Activated CD8-positive, alpha-beta T cell treated with anti-CD3 and anti-CD28 coated beads, Interleukin-2, amount 10 ng/mL, durations not matched to agents 7 days and 5 days (primary cell): ENCODE results near the gene RPLP2. TPM values are rescaled to one million over a fixed set of nuclear protein-coding genes. Genes with fewer than 3 reads are reported as not detected.

Source experiments
- ATAC-seq: fragments of 150-1000 bp; cut with Tn5 transposase; one replicate; pipeline ENCODE4 v1.10.0; 2021; ENCODE audit warnings: moderate library complexity
- CTCF ChIA-PET: fragments of 350-600 bp; sonication (Branson Sonifier 250); formaldehyde crosslinking; loops from one replicate; lab custom pipeline; 2021; ENCODE audit warnings: antibody characterized with exemption; lab: Charles Lee
- POLR2A ChIA-PET: fragments of 350-600 bp; sonication (Branson Sonifier 250); formaldehyde crosslinking; loops from one replicate; lab custom pipeline; 2021; ENCODE audit warnings: antibody characterized with exemption; lab: Charles Lee
- DNase-seq: peaks from one replicate; pipeline ENCODE4 v3.0.0-alpha.2; 2020
- H3K27ac Mint-ChIP-seq: one replicate; pipeline ENCODE4 v1.8.0; 2021; ENCODE audit warnings: mild to moderate bottlenecking, mixed read lengths
- H3K27me3 Mint-ChIP-seq: one replicate; pipeline ENCODE4 v1.8.0; 2021; ENCODE audit warnings: low read depth, mixed read lengths
- H3K36me3 Mint-ChIP-seq: one replicate; pipeline ENCODE4 v1.8.0; 2021; ENCODE audit warnings: low read depth, mixed read lengths
- H3K4me1 Mint-ChIP-seq: one replicate; pipeline ENCODE4 v1.8.0; 2021; ENCODE audit warnings: low read depth, mixed read lengths
- H3K4me3 Mint-ChIP-seq: one replicate; pipeline ENCODE4 v1.8.0; 2021; ENCODE audit warnings: mild to moderate bottlenecking, mixed read lengths
- H3K9me3 Mint-ChIP-seq: one replicate; pipeline ENCODE4 v1.8.0; 2022; ENCODE audit warnings: mixed read lengths; ENCODE audit not compliant: insufficient read depth
- total RNA-seq, 2 experiments: library from RNA; stranded (reverse); gene quantifications; one replicate each; pipeline ENCODE4 v1.2.3, GENCODE V29; 2021

The RPLP2 gene
- total RNA-seq, 2 experiments from 2014 or later, result 2,268 to 2,338 TPM

GRCh38 chr11:766106-766935 lies 43.4 kb upstream of the RPLP2 start:
- ATAC-seq (no peak), DNase-seq (no peak)
- H3K4me3 Mint-ChIP-seq, result no peak overlapping the region
- CTCF ChIA-PET, result interaction anchor here (0.8 to 1.1 kb wide), 2 partner anchors 10 to 18 kb away, joined by 3 read pairs; no protein-coding TSS in a partner anchor
- POLR2A ChIA-PET, result no interaction called here
- H3K4me1 Mint-ChIP-seq, result peaks cover 2% of the 10 kb centered on the region
- no peaks in the 10 kb centered on the region for H3K9me3 Mint-ChIP-seq
- peaks cover 46% of the 10 kb centered on the region for H3K36me3 Mint-ChIP-seq
- H3K27me3 Mint-ChIP-seq, result no peaks in the 10 kb centered on the region
- peak overlapping the region; percentile 1 for H3K27ac Mint-ChIP-seq

- peaks cover 2% of the 10 kb centered on the region for H3K4me1 Mint-ChIP-seq
- ChIA-PET POLR2A (no interaction called here), CTCF (no interaction called here)
- peaks cover 41% of the 10 kb centered on the region for H3K36me3 Mint-ChIP-seq
- ATAC-seq (no peak), DNase-seq (no peak)
- H3K4me3 Mint-ChIP-seq, result no peak overlapping the region
- H3K27me3 Mint-ChIP-seq, result no peaks in the 10 kb centered on the region
- peak overlapping the region; percentile 1 for H3K27ac Mint-ChIP-seq
- no peaks in the 10 kb centered on the region for H3K9me3 Mint-ChIP-seq
Measured at GRCh38 chr11:766936-767210, 42.9 kb upstream of the RPLP2 start.

GRCh38 chr11:767238-767637 lies 42.5 kb upstream of the RPLP2 start:
- ATAC-seq, result no peak
- Mint-ChIP-seq H3K9me3 (no peaks in the 10 kb centered on the region), H3K4me1 (peaks cover 2% of the 10 kb centered on the region), H3K27me3 (no peaks in the 10 kb centered on the region), H3K27ac (no peak overlapping the region), H3K4me3 (no peak overlapping the region), H3K36me3 (peaks cover 41% of the 10 kb centered on the region)
- no peak for DNase-seq
- CTCF ChIA-PET, result no interaction called here
- POLR2A ChIA-PET, result no interaction called here

GRCh38 chr11:769887-770641 lies 39.7 kb upstream of the RPLP2 start:
- no peak overlapping the region for H3K27ac Mint-ChIP-seq
- ATAC-seq, result no peak
- ChIA-PET CTCF (no interaction called here), POLR2A (interaction anchor here (1.0 kb wide), 1 partner anchor 22 kb away, joined by 3 read pairs; no protein-coding TSS in a partner anchor)
- peaks cover 6% of the 10 kb centered on the region for H3K4me1 Mint-ChIP-seq
- H3K9me3 Mint-ChIP-seq, result no peaks in the 10 kb centered on the region
- no peak overlapping the region for H3K4me3 Mint-ChIP-seq
- H3K27me3 Mint-ChIP-seq, result no peaks in the 10 kb centered on the region
- peaks cover 17% of the 10 kb centered on the region for H3K36me3 Mint-ChIP-seq
- no peak for DNase-seq

GRCh38 chr11:770642-771616 lies 38.8 kb upstream of the RPLP2 start:
- ChIA-PET CTCF (no interaction called here), POLR2A (interaction anchor here (0.6 to 1.0 kb wide), 2 partner anchors 23 to 78 kb away, joined by 3 read pairs; no protein-coding TSS in a partner anchor)
- H3K4me3 Mint-ChIP-seq, result no peak overlapping the region
- H3K36me3 Mint-ChIP-seq, result peaks cover 13% of the 10 kb centered on the region
- no peak overlapping the region for H3K27ac Mint-ChIP-seq
- H3K9me3 Mint-ChIP-seq, result no peaks in the 10 kb centered on the region
- DNase-seq (no peak), ATAC-seq (no peak)
- H3K27me3 Mint-ChIP-seq, result no peaks in the 10 kb centered on the region
- peaks cover 13% of the 10 kb centered on the region for H3K4me1 Mint-ChIP-seq

GRCh38 chr11:771617-772204 lies 38.1 kb upstream of the RPLP2 start:
- Mint-ChIP-seq H3K9me3 (no peaks in the 10 kb centered on the region), H3K27ac (no peak overlapping the region), H3K4me3 (no peak overlapping the region), H3K4me1 (peaks cover 17% of the 10 kb centered on the region), H3K36me3 (peaks cover 7% of the 10 kb centered on the region), H3K27me3 (no peaks in the 10 kb centered on the region)
- ATAC-seq (no peak), DNase-seq (no peak)
- ChIA-PET POLR2A (no interaction called here), CTCF (no interaction called here)

GRCh38 chr11:772429-773390 lies 37.1 kb upstream of the RPLP2 start:
- no peaks in the 10 kb centered on the region for H3K27me3 Mint-ChIP-seq
- H3K36me3 Mint-ChIP-seq, result peaks cover 6% of the 10 kb centered on the region
- POLR2A ChIA-PET, result interaction anchor here (0.8 to 1.3 kb wide), 2 partner anchors 24 to 25 kb away, joined by 3 to 4 read pairs; no protein-coding TSS in a partner anchor
- DNase-seq (no peak), ATAC-seq (no peak)
- no peaks in the 10 kb centered on the region for H3K9me3 Mint-ChIP-seq
- peaks cover 17% of the 10 kb centered on the region for H3K4me1 Mint-ChIP-seq
- no peak overlapping the region for H3K27ac Mint-ChIP-seq
- no peak overlapping the region for H3K4me3 Mint-ChIP-seq
- CTCF ChIA-PET, result no interaction called here

GRCh38 chr11:773425-773824 lies 36.3 kb upstream of the RPLP2 start:
- ATAC-seq (no peak), DNase-seq (no peak)
- H3K4me3 Mint-ChIP-seq, result no peak overlapping the region
- peaks cover 17% of the 10 kb centered on the region for H3K4me1 Mint-ChIP-seq
- H3K36me3 Mint-ChIP-seq, result peaks cover 7% of the 10 kb centered on the region
- ChIA-PET POLR2A (interaction anchor here (0.8 to 1.3 kb wide), 2 partner anchors 24 to 26 kb away, joined by 3 to 4 read pairs; no protein-coding TSS in a partner anchor), CTCF (no interaction called here)
- H3K9me3 Mint-ChIP-seq, result no peaks in the 10 kb centered on the region
- no peaks in the 10 kb centered on the region for H3K27me3 Mint-ChIP-seq
- no peak overlapping the region for H3K27ac Mint-ChIP-seq

GRCh38 chr11:773830-774229 lies 35.9 kb upstream of the RPLP2 start:
- CTCF ChIA-PET, result no interaction called here
- Mint-ChIP-seq H3K4me1 (peaks cover 18% of the 10 kb centered on the region), H3K36me3 (peaks cover 8% of the 10 kb centered on the region), H3K27ac (no peak overlapping the region), H3K9me3 (no peaks in the 10 kb centered on the region), H3K4me3 (no peak overlapping the region), H3K27me3 (no peaks in the 10 kb centered on the region)
- ATAC-seq, result no peak
- POLR2A ChIA-PET, result interaction anchor here (0.8 to 1.3 kb wide), 2 partner anchors 23 to 26 kb away, joined by 3 to 4 read pairs; no protein-coding TSS in a partner anchor
- DNase-seq, result no peak

- DNase-seq, result no peak
- ChIA-PET POLR2A (interaction anchor here (1.1 kb wide), 1 partner anchor 27 kb away, joined by 3 read pairs; no protein-coding TSS in a partner anchor), CTCF (interaction anchor here (0.9 kb wide), 1 partner anchor 113 kb away, joined by 3 read pairs; no protein-coding TSS in a partner anchor)
- no peaks in the 10 kb centered on the region for H3K27me3 Mint-ChIP-seq
- peak overlapping the region; percentile 81 for H3K4me3 Mint-ChIP-seq
- H3K36me3 Mint-ChIP-seq, result peaks cover 15% of the 10 kb centered on the region
- H3K9me3 Mint-ChIP-seq, result no peaks in the 10 kb centered on the region
- peaks cover 25% of the 10 kb centered on the region for H3K4me1 Mint-ChIP-seq
- peak overlapping the region; percentile 20 for H3K27ac Mint-ChIP-seq
- no peak for ATAC-seq
Measured at GRCh38 chr11:774873-775592, 34.7 kb upstream of the RPLP2 start.
